C4-2B (cell line): ENCODE measurements around the gene SOX10.

ENCODE experiments used
- CTCF ChIP-seq: fragments of 450-650 bp; conservative IDR thresholded peaks from 2 replicates; pipeline ENCODE4 v1.5.1; 2017; ENCODE audit warnings: mild to moderate bottlenecking
- ZFX ChIP-seq: fragments of 450-650 bp; IDR thresholded peaks from 2 replicates; pipeline ENCODE4 v1.6.1; 2017

DNA sequence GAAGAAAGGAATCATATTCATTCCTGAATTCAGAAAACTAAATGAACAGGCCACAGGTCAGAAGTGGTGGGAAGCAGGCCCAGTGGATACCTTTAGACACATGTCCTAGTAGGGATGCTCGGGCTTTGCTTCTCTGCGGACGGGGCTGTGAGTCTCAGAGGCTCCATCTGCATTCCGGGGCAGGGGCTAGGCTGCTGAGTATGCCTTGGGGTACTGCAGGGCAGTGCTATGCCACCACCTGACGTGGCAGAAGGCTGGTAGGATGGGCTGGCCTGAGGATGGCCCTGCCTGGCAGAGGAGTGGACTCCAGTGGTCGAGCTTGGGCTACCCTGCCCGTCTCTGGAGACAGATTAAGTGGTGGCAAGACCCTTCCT is 40.5 kb downstream of the SOX10 start:
- no peak for TF ChIP-seq CTCF
- TF ChIP-seq ZFX, result no peak
